ENCODE measurements around the gene HNRNPK.

HNRNPK gene

GRCh38 chr9:83919111-83919510 is 60.9 kb downstream of the HNRNPK start:
- TF ChIP-seq CTCF (IDR thresholded peaks at IDR 0.05; ENCODE audit: poor library complexity, severe bottlenecking): no peak
- DNase-seq (ENCODE audit: low spot score) (no peak), ATAC-seq (ENCODE audit: low read depth) (no peak)
- Histone ChIP-seq H3K9me3 (ENCODE audit: severe bottlenecking) (no peaks in the 10 kb centered on the region), H3K4me1 (ENCODE audit: insufficient read depth, poor library complexity, severe bottlenecking) (peaks cover 8% of the 10 kb centered on the region), H3K27me3 (ENCODE audit: insufficient read depth, poor library complexity, severe bottlenecking) (no peaks in the 10 kb centered on the region), H3K4me3 (ENCODE audit: severe bottlenecking) (no peak overlapping the region), H3K27ac (ENCODE audit: poor library complexity, severe bottlenecking) (no peak overlapping the region), H3K36me3 (ENCODE audit: low read depth) (peaks cover 5% of the 10 kb centered on the region; the same call in 1 of the 2 replicates)
